Ovary (tissue), 3 donors: Measurements from ENCODE around the gene TMEM63B.

Source experiments
- CTCF ChIP-seq, 3 donors: fragments of 450-650 bp in 2 of 3; fragments of 200-600 bp in 1 of 3; IDR thresholded peaks; one replicate each; pipeline versions ENCODE4 v1.5.1 to v1.8.0; 2016 to 2022; ENCODE audit warnings: antibody characterized with exemption in 3 of 3, mild to moderate bottlenecking in 1 of 3
- EP300 ChIP-seq: sonication (generic); formaldehyde crosslinking; IDR thresholded peaks from one replicate; pipeline ENCODE4 v1.6.1; 2017; ENCODE audit warnings: antibody characterized with exemption
- POLR2A ChIP-seq: fragments of 450-650 bp; IDR thresholded peaks from one replicate; pipeline ENCODE4 v1.6.1; 2017; ENCODE audit warnings: antibody characterized with exemption, mild to moderate bottlenecking, moderate library complexity
- donor health status: DM: no; HTN: no; CAD: no.

- no peak for TF ChIP-seq POLR2A
- no peak for TF ChIP-seq CTCF (IDR thresholded peaks at IDR 0.05)
- no peak for TF ChIP-seq EP300
Observed at GRCh38 chr6:44090465-44090864, 36.9 kb upstream of the TMEM63B start.
